Amniotic epithelial cell (primary cell): ENCODE results near the gene SLC16A12.

ENCODE experiments used
- DNase-seq: peaks from one replicate; pipeline ENCODE4 v3.0.0-alpha.2; 2010; ENCODE audit warnings: low read depth

Gene SLC16A12

DNA sequence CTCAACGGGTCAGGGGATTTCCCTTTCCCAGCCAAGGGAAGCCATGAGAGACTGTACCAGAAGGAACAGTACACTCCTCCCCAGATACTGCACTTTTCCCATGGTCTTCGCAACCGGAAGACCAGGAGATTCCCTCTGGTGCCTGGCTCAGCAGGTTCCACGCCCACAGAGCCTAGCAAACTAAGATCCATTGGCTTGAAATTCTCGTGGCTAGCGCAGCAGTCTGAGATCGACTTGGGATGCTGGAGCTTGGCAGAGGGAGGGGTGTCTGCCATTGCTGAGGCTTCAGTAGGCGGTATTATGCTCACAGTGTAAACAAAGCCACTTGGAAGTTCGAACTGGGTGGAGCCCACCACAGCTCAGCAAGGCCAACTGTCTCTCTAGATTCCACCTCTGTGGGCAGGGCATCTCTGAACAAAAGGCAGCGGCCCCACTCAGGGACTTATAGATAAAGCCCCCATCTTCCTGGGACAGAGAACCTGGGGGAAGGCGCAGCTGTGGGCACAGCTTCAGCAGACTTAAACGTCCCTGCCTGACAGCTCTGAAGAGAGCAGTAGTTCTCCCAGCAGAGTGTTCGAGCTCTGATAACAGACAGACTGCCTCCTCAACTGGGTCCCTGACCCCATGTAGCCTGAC, 29.6 kb downstream of the SLC16A12 start:
- no peak for DNase-seq

DNA sequence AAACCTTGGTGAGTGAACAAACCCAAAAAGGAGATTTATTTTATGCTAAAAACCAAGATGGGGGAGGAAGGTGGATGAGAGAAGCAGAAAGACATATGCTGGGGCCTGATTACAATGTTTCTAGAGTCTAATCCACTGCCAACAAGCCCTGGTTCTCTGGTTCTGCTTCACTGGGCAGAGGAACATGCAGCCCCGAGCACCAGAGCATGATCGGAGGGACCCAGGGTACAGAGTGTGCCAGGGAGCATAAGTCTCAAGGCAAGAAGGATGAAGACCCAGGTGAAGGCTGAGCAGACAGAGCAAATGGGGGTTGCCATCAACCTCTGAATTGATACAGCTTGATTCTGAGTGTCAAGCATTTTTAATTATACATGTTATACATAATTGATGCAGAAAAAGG, 30.7 kb downstream of the SLC16A12 start:
- DNase-seq, result no peak

DNA sequence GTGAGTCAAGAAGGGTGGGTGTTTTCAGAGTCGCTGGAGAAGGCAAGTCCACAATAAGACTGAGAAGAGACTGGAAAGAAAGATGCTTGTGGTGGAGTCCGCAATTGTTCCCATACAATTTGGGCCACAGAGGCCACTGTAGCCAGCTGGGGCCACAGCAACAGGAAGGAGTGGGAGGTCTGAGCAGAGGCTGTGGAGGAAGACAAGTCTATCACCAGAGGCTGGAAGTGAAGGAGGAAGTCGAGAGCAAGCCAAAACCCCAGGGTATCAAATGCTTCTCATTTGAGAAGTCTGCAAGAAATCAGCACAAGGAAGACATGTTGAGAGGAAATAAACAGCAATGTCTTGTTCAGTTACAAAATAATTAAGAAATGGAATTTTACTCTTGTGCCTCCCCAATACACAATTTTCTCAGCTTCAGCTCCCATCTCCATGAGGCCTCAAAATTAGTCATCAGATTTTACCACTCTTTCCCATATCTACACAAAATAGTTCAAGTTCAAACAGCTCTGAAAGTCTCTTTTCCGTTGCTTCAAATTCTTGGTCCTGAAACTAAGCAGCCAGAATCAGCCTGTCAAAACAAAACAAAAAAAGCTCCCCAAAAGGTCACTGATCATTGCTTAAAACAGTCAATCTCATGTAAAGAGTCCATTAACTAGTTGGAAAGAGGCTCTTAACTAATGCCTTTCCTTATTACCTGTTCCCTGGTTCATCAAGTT, 31.6 kb downstream of the SLC16A12 start:
- DNase-seq, result no peak

DNA sequence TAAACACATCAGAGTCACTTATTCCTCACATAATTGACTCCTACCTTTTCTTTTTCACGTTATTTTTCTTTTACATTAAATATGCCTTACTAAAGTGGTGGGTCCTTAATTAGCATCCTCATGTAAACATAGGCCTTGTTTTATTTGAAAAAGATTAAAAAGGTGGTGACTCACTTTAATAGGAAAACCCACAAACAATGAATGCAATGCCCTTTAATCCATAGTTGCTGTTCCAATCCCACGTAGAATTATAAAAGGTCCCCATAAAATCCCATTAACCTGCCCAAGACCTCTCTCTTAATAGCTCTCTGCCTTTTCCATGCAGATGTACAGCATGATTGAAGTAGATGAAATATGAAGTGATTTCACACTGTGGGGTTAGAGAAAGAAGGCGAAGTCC, 32.2 kb downstream of the SLC16A12 start:
- no peak for DNase-seq

DNA sequence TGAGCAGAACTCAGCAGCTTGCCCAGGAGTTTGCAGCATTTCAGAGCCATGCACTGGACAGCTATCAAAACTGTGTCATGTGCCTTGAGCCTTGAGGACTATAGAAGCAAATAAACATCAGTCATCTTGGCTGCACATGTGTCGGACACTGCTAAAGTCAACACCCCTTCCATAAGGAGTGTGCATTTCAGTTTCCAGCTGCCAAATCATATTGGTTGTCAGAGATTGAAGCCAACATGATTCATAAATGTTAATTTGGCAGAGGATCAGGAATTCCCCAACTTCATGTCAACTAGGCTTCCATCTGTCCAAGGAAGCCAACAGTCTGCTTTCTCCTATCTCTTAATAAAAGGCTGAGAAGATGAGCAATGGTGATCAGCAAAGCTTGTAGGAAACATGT, 32.8 kb downstream of the SLC16A12 start:
- peak; percentile 52 for DNase-seq

DNA sequence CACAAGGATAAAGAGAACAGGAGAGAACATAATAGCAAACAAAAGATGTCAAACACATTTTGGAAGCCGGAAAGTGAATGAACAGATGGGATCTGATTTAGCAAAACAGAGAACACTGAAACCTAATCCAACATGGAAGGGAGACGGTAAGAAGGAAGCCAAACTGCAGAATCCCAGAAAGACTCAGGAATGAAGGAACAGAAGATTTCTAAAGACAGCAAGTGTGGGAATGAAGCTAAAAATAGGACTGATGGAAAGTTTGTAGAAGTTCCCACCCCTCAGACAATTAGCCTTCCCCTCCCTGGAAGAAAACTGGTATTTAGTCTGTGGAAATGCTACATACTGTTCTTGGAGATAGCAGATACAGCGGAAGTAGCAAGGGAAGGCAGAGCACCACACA, 40.8 kb downstream of the SLC16A12 start:
- peak; percentile 69 for DNase-seq

DNA sequence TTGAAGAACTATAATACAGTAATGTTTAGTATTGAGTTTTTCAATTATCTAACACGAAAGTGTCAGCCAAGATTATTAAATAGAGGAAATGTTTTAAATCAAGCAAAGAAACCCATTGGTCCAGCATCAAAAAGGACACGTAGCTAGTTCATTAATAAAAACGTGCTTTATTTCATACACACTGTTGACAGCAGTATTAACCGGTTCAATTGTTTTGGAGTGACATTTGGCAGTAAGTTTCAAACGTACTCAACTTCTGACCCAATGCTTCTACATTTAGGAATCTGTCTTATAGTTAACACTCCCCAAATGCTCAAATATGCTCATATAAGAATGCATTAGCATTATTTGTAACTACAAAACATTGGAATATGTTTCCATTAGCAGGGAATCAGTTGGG, 41.3 kb downstream of the SLC16A12 start:
- DNase-seq, result no peak

DNA sequence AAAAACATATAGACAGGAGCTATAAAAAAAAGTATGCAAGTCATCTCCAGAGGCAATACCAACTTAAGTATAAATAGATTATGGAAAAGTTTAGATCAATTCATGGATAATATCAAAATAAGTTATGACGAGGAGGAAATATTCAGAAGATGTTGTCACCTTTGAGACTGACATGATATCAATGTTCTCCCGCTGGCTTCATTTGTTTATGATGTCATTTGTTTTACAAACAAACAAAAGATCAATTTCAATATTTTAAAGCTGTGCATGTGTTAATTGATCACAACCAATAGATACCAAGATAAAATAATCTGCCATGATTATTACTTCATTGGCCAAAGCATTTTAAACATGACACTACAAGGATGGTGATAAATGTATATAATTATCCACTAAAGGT, 43.5 kb downstream of the SLC16A12 start:
- no peak for DNase-seq

DNA sequence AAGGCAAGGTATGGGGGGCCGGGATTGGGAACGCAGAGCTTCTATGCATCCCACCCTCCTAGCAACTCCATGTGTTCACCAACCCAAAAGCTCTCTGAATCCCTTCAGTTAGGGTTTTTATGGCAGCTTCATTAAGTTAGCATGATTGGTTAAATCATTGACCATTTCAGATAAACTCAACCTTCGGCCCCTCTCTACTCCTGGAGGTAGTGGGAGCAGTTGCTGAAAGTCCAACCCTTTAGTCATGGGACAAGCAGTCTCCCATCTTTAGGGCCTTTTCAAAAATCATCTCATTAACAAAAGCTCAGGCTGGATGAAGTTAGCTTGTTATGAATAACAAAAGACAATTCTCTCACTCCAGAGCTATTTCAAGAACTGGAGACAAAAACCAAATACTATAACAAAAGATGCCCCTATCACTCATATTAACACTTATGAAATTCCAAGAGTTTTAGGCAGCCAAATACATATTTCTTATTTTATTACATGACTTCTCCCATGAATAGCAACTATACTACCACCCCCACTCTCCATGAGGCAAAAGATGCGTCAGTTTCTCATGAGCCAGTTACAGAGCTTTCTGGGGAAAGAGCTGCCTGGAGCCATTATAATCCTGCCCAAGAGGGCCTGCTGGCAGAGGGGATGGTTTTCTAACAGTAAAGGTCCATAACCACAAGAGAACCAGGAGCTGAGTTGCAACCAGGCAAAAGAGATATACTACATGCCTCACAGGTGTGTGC, 44.6 kb downstream of the SLC16A12 start:
- peak; percentile 66 for DNase-seq

DNA sequence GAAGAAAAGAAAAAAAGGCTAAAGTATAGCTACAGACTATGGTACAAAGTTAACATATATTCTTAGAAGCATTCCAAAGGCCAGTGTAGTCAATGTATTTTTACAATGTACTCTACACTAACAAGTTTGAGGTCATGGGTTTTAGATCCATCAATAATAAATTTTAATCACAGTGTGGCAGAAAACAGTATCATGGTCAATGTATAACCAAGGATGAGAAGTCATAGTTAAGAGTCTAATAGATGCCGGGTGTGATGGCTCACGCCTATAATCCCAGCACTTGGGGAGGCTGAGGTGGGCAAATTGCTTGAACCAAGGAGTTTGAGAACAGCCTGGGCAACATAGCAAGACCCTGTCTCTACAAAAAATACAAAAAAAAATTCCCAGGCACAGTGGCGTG, 53.1 kb downstream of the SLC16A12 start:
- no peak for DNase-seq

DNA sequence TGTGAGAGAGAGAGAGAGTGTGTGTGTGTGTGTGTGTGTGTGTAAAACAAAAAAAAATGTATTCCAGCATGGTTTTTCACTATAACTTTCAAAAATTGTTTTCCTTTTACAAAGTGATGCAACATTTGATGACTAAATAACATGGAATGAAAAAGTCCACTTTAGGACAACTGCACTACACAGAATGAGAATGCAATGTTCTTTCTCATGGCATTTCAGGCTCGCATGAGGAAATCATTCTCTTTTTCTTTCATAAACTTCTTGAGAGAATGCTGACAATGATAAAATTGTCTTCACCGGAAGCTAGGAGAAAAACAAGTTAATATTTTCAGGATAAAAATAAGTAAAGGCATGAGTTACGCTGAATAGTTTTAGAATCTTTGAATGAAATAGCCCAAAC, 53.7 kb downstream of the SLC16A12 start:
- DNase-seq, result peak; percentile 99

DNA sequence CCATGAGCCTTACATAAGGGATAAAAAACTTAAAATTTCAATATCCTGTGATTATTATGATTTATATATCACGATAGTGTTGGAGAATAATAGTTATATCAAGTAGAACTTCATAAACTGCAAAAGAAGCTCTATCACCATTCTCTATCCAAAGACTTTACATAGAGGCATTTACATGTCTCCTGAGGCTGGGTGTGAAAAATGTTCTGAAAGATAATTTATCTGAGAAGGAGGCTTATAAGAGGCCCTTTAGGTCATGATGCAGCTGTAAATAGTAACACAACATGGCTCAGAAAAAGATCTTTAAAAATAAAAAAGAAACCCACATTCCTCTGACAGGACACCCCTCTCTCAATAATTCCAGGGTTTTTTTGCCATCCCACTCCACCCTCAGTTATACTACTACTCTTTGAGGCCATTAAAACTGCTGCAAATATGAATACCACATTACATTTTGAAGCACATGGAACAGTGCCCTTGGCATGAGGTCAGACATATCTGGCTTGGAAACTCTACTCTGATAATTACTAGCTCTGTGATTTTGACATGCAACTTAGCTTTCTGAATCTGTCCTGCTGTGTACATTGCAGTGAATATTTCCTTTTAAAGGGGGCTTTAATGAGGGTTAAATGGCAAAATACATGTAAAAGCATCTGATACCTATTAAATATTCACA, 55.5 kb downstream of the SLC16A12 start:
- peak; percentile 67 for DNase-seq

DNA sequence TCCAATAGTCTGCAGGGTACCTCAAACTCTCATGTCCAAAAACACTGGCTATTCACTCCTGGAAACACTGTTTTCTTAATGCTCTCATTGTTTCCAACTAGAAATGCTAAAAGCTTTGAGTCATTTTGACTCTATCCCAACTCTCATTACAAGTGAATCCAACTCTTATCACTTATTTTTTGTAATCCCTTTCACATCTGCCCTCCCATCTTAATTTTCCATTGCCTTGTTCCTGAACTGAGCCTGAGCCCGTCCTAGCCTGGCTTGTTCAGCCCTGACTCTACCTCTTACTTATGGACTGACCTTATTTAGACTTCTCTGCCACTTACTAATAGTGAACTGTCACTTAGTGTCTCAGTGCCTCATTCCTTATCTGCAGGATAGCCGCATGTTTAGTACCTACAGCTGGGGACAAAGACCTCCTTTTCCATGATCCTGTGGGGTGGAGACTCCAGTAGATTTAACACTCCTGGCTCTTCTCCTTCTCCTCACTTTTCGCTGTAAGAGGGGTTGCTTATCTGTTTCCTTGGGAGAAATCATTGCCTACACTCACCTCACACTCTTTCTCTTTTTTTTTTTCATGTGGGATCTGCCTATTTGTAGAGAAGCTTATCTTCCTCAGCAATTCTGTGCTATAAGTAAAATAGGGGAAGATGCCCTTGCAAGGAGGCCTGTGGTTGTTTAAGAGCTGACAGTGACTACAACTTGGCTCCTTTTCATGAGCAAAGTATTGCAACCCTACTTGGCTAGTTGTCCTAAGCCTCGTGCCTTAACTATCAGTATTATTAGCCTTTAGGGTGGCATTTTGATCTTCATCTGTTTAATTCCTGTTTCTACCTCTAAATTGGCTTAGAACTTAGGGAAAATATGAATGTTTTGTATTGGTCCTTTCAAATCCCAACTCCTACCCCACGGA, 56.4 kb downstream of the SLC16A12 start:
- peak; percentile 64 for DNase-seq

DNA sequence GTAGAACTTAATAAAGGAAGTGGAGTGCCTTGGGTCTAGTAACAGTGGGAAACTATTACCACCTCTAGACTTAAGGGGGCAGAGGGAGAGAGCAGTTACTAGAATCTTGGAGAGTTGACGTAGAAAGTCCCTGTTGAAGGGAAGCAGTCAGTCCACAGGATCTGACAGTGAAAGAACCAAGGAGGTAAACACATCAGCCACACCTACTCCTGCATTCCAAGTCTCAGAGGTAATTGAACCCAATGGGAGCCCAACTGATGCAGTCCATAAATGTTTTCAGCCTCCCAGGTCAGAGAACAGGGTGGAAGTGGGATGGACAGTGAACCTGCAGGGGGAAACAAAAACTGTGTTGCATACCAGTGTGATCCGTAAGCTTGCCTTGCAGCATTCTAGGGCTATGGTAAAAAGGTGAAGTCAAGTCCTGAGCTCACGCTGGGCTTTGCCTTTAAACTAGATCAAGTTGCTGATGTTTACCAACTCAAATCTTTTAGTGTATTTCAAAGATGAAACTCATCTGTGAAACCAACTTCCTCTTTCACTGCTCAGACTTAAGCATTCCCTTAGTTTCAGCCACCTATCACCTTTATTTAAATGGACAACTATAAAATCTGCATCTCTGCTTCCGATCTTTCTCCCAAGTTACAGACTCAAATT, 57.2 kb downstream of the SLC16A12 start:
- DNase-seq, result peak; percentile 71

DNA sequence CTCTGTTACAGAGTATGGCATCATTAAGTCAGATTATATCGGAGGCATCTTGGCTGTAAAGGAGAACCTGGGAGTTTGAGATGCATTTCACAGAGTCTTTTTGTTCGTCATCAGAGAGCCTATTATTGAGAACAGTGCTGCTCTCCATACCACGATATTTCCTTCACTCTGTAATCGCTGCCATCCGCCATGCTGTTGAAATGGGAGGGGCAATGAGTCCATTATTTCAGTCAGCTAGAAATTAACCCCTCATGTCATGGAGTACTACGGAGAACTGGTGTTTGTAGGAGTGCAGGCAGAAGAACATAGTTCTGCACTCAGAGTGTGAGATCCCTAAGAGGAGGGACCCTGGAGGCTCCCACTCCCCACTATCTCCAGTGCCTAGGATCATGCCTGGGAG, 59.2 kb downstream of the SLC16A12 start:
- DNase-seq, result peak; percentile 39

DNA sequence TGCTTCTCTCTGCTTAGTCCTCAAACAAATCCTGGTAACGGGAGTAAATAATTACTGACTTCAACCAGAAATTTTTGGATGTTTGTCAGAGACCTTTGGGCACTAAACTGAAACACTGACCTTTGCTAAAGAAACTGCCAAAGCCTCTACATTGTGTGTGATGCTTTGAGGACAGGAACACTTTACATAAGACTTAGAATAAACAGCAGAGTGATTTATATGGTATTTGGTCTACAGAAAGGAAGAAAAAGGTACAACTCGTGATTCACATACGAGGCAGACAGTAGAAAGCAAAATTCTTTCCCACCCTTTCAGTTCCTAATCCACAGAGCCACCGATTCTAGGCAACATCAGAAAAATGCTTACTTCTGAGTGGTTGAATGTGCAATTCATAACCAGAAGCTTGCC, 59.8 kb downstream of the SLC16A12 start:
- DNase-seq, result peak; percentile 86

DNA sequence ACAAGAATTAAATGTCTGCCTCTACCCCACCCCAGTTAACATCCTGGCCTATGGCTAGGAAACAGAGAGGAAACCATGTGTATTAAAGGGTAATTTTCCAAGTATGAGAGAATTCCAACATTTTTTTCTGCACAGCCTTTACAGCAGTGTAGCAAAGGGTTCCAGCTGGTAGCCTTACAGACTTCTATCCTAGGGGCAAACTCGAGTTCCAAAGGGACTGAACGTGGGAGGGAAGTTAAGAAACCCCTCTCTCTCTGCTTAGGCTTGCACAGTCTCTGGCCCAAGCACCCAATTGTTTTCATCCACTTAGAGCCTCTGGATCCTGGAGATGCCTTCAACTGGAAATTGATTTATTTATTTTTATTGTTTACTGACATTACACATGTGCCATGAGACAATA, 60.3 kb downstream of the SLC16A12 start:
- DNase-seq, result no peak

DNA sequence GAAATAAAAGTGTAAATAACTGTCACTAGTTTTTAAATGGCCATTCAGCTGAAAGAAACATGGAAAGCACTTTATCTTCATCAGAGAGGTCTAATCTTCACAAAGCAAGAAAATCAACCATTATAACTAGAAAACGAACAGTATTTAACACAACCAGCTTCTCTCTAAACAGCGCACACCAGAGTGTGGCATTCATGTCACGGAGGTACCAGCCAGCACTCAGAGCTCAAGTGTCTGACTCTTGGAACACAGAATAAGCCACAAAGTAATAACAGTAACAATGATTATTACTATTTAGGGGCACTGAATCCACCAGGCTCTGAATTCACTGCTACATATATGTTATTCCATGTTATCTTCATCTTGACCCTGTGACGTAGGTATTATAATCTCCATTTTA, 60.9 kb downstream of the SLC16A12 start:
- no peak for DNase-seq

DNA sequence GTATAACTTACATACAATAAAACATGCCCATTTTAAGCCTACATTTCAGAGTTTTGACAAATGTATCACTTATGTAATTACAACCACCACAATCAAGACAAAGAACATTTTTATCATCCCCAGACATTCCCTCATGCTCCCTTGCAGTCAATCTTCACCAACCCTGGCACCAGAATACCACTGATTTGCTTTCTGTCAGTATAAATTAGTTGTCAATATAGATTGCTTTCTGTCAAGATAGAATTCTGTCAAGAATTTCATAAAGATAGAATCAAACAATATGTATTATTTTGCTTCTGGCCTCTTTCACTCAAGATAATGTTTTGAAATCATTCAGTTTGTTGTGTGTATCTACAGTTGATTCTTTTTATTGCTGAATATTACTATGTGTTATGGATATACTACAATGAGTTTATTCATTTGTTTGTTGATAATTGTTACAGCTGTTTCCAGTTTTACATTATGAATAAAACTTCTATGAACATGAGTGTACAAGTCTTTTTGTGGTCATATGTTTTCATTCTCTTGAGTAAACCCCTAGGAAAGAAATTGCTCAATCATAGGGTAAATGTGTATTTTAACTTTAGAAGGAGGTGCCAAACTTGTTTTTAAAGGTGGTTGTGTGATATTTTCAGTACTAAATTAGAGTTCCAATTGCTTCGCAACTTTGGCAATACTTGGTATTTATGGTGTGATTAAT, 64.1 kb downstream of the SLC16A12 start:
- DNase-seq, result peak; percentile 66

DNA sequence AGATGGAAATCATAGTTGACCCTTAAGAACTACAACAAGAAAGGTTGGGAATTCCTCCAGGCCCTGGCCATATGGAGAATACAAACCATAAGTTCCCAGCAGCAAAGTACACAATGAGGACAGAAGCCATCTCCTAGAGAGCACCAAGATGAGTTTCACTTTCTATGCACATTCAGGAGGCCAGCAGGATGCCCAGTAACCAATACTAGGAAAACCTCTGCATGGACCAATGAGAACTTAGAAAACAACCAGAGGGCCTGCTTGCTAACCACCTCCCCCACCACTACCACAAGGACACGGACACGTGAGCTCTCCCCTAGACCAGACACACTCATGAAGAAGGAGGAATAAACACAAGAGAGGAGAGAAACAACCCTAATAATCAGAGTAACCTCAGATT, 64.8 kb downstream of the SLC16A12 start:
- peak; percentile 64 for DNase-seq
